Hypothalamus (tissue), 51 donors: ENCODE data around the gene CHID1.

Source experiments
- DNase-seq, 51 donors: peaks; one replicate each; lab custom pipeline; 2025; lab: John Stamatoyannopoulos, UW

Gene CHID1

DNA sequence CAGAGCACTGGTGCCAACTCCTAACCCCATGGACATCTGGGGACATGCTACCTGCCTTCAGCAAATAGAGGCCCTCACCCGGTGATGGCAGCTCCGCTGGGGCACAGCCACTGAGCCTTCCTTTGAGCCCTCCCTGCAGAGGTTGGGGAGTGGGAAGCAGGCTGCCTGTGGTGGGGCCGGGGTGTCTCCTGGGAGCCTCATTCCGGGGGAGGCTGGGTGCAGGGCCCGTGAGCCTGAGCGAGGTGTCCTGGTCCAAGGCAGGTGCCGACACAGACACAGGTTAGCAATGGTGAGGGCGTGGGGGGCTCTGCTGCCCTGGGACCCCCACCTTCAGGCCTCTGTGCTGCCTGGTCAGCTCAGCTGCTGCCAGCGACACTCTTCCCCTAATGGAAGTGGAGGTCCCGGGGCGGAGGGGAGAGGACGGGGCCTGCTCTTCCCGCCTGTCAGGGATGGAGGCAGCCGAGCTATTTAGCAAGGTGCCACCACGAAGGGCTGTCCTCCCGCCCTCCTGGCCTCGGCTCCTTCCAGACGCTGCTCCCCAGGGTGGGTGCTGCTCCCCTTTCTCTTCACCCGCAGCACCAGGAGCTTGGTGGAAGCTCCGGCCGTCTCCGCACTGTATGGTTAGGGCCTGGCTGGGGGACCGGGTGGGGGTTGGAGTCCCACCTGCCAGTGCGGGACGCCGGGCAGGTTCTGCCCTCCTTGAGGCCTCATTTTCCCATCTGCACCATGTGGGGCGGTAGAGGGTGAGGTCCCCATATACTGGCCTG is 56.7 kb downstream of the CHID1 start:
- no peak for DNase-seq

DNA sequence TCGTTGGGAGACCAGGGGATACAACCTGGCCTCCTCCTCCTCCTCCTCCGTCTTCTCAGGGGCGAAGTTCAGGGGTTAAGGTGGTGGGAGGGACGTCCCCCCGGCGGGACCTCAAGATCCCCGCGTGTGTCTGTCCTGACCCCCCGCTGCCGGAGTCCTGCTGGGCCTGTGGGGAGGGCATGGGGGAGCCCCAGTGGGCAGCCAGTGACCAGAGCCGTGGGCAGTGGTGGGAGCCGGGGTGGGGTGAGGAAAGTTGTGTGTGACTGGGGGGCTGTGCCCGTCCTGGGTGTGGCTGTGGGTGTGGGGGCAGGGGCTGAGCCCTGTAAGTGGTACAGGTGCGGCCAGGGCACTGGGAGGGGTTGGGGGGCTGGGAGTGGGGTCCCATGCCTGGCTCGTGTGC is 57.8 kb downstream of the CHID1 start:
- no peak for DNase-seq

- DNase-seq, result no peak
Observed at GRCh38 chr11:850775-851763, 59.5 kb downstream of the CHID1 start.

GRCh38 chr11:849951-850774 is 60.4 kb downstream of the CHID1 start:
- DNase-seq, result no peak

DNA sequence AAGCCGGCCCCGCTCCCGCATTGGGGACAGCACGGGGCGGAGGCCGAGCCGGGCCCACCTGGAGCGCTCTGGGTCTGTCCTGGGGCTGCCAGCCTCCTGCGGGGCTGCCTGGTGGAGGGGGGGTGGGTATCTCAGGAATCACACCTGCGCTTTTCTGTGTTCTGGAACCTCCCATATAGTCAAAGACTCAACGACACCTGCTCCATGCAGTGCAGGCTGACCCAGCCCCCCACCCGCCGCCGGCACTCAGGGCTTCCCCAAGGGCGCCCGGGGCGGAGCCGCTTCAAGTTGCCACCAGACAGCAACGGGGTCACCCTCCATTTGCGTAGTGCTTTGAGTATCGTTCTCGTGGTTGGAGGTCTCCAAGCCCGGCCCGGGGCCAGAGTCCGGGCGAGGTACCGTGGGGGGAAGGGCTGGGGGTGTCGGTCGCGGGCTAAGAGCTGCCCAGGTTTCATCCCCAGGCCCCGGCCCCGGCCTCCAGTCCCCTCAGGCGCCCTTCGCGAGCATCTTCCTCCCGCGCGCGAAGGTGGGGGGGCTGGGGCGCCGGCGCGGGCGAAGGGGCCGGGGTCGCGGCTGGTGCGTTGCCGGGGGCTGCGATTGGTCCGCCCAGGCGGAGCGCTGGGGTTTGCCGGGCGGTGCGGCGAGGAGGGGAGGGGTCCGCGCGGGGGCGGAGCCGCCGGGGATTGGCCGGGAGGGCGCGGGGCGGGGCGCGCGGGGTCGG is 61.3 kb downstream of the CHID1 start:
- DNase-seq, result peak in 12 of 51 donors; percentile 11 to 55 (median 33)

- DNase-seq, result peak in 14 of 51 donors; percentile 9 to 55 (median 20)
Observed at GRCh38 chr11:848380-848931, 62.2 kb downstream of the CHID1 start.

GRCh38 chr11:847876-848275 is 62.7 kb downstream of the CHID1 start:
- DNase-seq, result no peak

GRCh38 chr11:846496-847098 is 64.0 kb downstream of the CHID1 start:
- no peak for DNase-seq

GRCh38 chr11:845872-846495 is 64.6 kb downstream of the CHID1 start:
- no peak for DNase-seq

- DNase-seq, result peak in 17 of 51 donors; percentile 13 to 58 (median 28)
Observed at GRCh38 chr11:844693-845644, 65.6 kb downstream of the CHID1 start.

DNA sequence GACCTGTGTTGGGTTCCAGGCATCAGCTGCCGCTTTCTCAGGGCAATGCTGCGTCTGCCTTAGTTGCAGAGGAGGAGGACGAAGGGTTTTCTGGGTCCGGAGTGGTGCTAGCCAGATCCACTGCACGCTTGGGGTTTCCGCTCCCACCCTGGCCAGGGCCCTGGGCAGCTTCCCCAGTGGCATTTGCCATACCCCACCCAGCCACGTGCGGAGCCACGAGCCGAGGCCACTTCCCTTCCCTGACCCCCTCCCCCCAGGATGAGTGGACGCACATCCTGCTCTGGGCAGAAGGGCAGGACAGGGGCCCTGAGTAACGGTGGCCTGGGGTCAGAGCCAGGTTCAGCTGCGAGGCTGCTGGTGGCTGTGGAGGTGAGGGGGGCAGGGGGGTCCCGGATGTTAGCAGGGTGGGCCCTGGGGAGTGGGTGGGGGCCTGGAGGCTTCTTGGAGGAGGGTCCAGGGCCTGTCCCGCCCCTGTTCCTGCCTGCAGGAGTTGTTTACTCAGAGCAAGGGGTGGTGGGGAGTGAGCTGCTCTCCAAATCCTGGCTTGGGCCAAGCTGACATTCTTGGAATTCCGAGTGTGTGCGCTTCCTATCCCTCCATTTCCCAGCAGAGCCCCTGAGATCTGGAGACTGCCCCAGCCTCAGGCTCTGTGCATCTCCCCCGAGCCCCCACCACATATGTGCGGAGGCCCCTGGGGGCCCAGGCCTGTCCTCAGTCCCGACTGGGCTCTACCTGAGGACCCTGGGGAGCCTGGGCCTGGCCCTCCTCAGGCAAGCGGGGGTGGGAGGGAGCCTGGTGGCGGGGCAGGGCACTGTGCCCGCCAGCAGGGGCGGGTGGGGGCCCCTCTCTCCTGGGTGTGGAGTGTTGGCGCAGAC is 66.6 kb downstream of the CHID1 start:
- DNase-seq, result peak in 10 of 51 donors; percentile 16 to 61 (median 37)

DNA sequence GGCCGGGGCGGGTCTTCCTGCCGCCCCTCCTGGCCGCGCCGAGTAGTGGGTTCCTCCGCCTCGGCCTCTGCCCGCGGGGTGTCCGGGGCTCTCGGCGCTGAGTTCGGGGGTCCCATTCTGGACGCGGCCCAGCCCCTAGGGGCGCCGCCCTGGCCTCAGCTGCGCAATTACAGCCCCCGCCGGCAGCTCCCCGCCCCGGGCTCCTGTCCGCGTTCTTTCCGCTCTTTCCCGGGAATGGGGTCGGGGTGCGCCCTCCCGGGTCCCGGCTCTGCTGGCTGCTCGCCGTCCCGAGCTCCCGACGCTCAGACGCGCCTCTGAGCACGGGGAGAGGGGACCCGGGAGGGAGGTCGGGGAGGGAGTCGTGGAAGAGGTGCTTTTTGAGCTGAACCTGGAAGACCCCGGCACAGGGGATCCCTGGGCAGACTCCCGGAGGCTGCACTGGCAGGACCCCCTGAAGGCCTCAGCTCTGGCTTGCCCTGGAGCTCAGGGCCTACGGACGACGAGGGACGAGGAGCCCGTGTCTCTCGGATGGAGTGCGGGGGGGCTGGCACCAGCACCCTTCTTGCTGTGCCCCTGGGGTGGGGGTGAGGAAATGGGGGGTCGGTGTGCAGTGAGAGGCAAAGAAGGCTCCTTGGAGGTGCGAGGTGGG is 67.4 kb downstream of the CHID1 start:
- DNase-seq, result no peak

- DNase-seq, result peak; percentile 45 to 97 (median 82)
Observed at GRCh38 chr11:842370-843002, 68.1 kb downstream of the CHID1 start, which contains the start of the genes POLR2L and TSPAN4. Gene POLR2L, minus strand, starts transcription at chr11:842529. Its CDS starts 21 bp downstream, at chr11:842508. Gene TSPAN4, plus strand, starts transcription at chr11:842852. Its CDS starts 7,453 bp downstream, at chr11:850305.

DNA sequence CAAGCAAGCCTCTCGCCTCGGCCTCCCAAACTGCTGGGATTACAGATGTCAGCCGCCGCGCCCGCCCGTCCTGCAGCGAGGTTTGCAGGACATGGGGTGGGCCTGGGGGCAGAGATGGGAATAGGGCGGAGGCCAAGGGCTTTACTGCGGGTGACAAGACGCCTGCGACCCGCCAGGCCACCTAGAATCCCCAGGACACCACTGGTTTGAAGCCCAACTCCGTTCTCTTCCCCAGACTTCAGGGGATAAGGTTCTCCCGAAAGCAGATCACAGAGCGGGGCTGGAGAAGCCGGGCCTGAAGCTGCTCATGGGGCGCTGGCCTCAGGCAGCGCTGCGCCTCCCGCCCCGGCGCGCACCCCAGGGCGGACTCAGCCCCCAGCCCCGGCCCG is 68.6 kb downstream of the CHID1 start:
- no peak for DNase-seq

GRCh38 chr11:839875-840617 is 70.6 kb downstream of the CHID1 start:
- DNase-seq, result no peak
